HCT116 (cell line): ENCODE results near the gene KIF1A.

ENCODE experiments used
- ATF3 ChIP-seq: IDR thresholded peaks from 2 replicates; pipeline ENCODE4 v1.6.1; 2012
- CTCF ChIP-seq, 3 experiments: fragments of 200-600 bp in 1 of 3; sonication (generic) in 1 of 3; IDR thresholded peaks in 2 of 3; conservative IDR thresholded peaks in 1 of 3; 2 replicates each; pipeline ENCODE4 v1.5.1; 2012 to 2017; ENCODE audit warnings: low read depth in 2 of 3, low read length in 2 of 3, antibody characterized with exemption in 1 of 3, borderline replicate concordance in 1 of 3, control low read depth in 1 of 3, mild to moderate bottlenecking in 1 of 3, mixed read lengths in 1 of 3, mixed run types in 1 of 3, moderate library complexity in 1 of 3; ENCODE audit not compliant: insufficient read depth in 1 of 3
- ELF1 ChIP-seq: IDR thresholded peaks from 2 replicates; pipeline ENCODE4 v1.6.1; 2012; ENCODE audit warnings: low read depth, borderline replicate concordance
- EZH2phosphoT487 ChIP-seq: fragments of 200-600 bp; IDR thresholded peaks from 2 replicates; pipeline ENCODE4 v1.6.1; 2018; ENCODE audit warnings: antibody characterized with exemption, borderline replicate concordance
- FOSL1 ChIP-seq: IDR thresholded peaks from 2 replicates; pipeline ENCODE4 v1.6.1; 2012; ENCODE audit warnings: low read depth
- POLR2A ChIP-seq: IDR thresholded peaks from 2 replicates; pipeline ENCODE4 v1.7.0; 2011; ENCODE audit warnings: borderline replicate concordance; ENCODE audit not compliant: insufficient read depth, insufficient read length; ENCODE audit errors: extremely low read depth
- RAD21 ChIP-seq: IDR thresholded peaks from 2 replicates; pipeline ENCODE4 v1.6.1; 2012; ENCODE audit warnings: low read depth, mild to moderate bottlenecking
- REST ChIP-seq: IDR thresholded peaks from 2 replicates; pipeline ENCODE4 v1.6.1; 2012; ENCODE audit warnings: low read depth
- SRF ChIP-seq: IDR thresholded peaks from 2 replicates; pipeline ENCODE4 v1.6.1; 2012; ENCODE audit warnings: low read depth
- ZBTB33 ChIP-seq: IDR thresholded peaks from 2 replicates; pipeline ENCODE4 v1.6.1; 2011; ENCODE audit warnings: mild to moderate bottlenecking, low read length, moderate library complexity; ENCODE audit not compliant: insufficient replicate concordance; ENCODE audit errors: extremely low read depth

- TF ChIP-seq SRF, result no peak
- no peak for TF ChIP-seq CTCF (IDR thresholded peaks at IDR 0.05 in 2 of 3, conservative IDR thresholded peaks at IDR 0.05 in 1 of 3; ENCODE audit: borderline replicate concordance in 1 of 3, insufficient read depth in 1 of 3, low read depth in 2 of 3, low read length in 2 of 3)
- TF ChIP-seq POLR2A, result no peak
- TF ChIP-seq ELF1, result no peak
- no peak for TF ChIP-seq FOSL1
- no peak for TF ChIP-seq REST
- no peak for TF ChIP-seq RAD21
- TF ChIP-seq ZBTB33, result no peak
- TF ChIP-seq ATF3, result no peak
- TF ChIP-seq EZH2phosphoT487, result no peak
These were observed 108.7 kb downstream of the KIF1A start for GRCh38 chr2:240711296-240711695.
